ENCODE measurements around the gene EPAS1. TPM values are rescaled to one million over a fixed set of nuclear protein-coding genes. Genes with fewer than 3 reads are reported as not detected.

EPAS1 gene
- total and polyA plus RNA-seq, 2 experiments from 2014 or later, result 1.4 to 4.8 TPM

GRCh38 chr2:46308629-46309028 lies 11.4 kb downstream of the EPAS1 start:
- Histone ChIP-seq H3K27ac (no peak overlapping the region), H3K4me1 (ENCODE audit: low read depth) (peaks cover 13% of the 10 kb centered on the region), H3K9me3 (ENCODE audit: low read depth) (no peaks in the 10 kb centered on the region), H3K36me3 (no peaks in the 10 kb centered on the region), H3K4me3 (no peak overlapping the region), H3K27me3 (no peaks in the 10 kb centered on the region)
- no peak for TF ChIP-seq CTCF (IDR thresholded peaks at IDR 0.05; ENCODE audit: low read depth, low read length)
- DNase-seq (ENCODE audit: low read depth in 1 of 2, low spot score in 1 of 2), result no peak

DNA sequence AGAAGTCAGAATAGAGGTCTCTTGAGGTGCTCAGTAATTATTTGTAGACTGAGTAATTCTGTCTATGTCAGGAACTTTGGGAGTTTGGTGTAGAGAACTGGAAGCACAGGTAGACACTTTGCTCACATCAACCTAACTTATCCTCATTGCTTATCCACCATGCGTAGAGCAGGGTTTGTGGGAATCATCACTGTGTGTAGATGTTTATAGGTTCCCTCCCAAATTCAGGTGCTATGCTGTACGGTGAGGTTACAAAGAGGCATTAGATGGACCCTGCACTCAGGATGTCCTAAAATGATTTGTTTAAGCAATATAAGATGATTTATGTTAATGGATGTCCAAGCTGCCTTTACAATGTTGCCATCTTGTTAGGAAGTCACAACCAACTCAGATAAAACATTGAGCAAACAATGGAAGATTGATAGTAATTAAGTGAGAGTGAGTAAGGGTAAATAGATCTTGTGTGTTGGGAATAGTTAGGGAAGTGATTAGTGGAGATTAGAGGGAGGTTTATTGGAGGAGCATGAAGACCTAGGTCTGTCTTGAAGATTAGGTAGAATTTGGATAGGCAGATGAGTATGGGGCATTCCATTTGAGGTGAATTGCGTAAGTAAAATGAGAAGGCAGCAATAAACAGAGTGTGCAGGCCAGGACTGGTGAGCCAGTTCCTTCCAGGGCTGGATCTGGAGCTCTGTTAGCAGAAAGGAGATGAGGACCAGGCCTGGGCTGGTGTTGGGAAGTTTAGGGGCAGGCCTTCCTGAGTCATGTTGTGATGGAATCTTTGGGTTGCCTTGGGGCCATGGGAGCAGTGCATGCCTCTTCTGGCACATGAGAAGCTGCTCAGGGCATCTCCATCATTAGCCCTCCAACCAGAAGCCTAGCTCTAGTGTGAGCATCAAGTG lies 12.1 kb downstream of the EPAS1 start:
- TF ChIP-seq CTCF (IDR thresholded peaks at IDR 0.05; ENCODE audit: low read depth, low read length), result no peak
- H3K27me3 ChIP-seq, result no peaks in the 10 kb centered on the region
- H3K27ac ChIP-seq, result no peak overlapping the region

DNA sequence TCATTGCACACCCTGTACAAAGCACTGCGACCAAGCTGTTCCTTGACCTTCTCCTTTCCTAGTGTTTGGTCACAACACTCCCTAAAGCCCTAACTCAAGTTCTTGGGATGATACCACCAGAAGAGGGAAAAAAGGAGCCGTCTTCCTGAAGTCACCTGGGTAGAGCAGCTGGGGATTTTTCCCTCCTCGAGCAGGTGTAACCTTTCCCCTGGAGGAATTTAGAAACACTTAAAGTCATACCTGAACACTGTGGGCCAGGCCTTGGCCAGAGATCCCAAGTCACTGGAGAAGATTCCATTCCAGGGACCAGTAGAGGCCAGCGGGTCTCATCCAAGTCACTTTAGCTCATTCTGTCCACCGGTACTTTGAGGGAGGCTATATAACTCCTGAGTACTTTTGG lies 13.2 kb downstream of the EPAS1 start:
- Histone ChIP-seq H3K27me3 (no peaks in the 10 kb centered on the region), H3K36me3 (no peaks in the 10 kb centered on the region), H3K4me3 (no peak overlapping the region), H3K4me1 (ENCODE audit: low read depth) (peaks cover 13% of the 10 kb centered on the region), H3K9me3 (ENCODE audit: low read depth) (no peaks in the 10 kb centered on the region), H3K27ac (no peak overlapping the region)
- DNase-seq (ENCODE audit: low read depth in 1 of 2, low spot score in 1 of 2), result no peak
- TF ChIP-seq CTCF (IDR thresholded peaks at IDR 0.05; ENCODE audit: low read depth, low read length), result no peak

More for the DNA sequence above, 12.1 kb downstream of the EPAS1 start:
- no peaks in the 10 kb centered on the region for H3K36me3 ChIP-seq
- no peak overlapping the region for H3K4me3 ChIP-seq
- peak in 1 of 2 donors; percentile 42 for DNase-seq (ENCODE audit: low read depth in 1 of 2, low spot score in 1 of 2)
- no peaks in the 10 kb centered on the region for H3K9me3 ChIP-seq (ENCODE audit: low read depth)
- H3K4me1 ChIP-seq (ENCODE audit: low read depth), result peaks cover 13% of the 10 kb centered on the region

GRCh38 chr2:46311651-46312223 lies 14.5 kb downstream of the EPAS1 start:
- no peaks in the 10 kb centered on the region for H3K36me3 ChIP-seq
- H3K27ac ChIP-seq, result no peak overlapping the region
- TF ChIP-seq CTCF (IDR thresholded peaks at IDR 0.05; ENCODE audit: low read depth, low read length), result no peak
- H3K4me3 ChIP-seq, result no peak overlapping the region
- H3K4me1 ChIP-seq (ENCODE audit: low read depth), result peaks cover 9% of the 10 kb centered on the region
- H3K9me3 ChIP-seq (ENCODE audit: low read depth), result no peaks in the 10 kb centered on the region
- no peaks in the 10 kb centered on the region for H3K27me3 ChIP-seq
- DNase-seq (ENCODE audit: low read depth in 1 of 2, low spot score in 1 of 2), result no peak

DNA sequence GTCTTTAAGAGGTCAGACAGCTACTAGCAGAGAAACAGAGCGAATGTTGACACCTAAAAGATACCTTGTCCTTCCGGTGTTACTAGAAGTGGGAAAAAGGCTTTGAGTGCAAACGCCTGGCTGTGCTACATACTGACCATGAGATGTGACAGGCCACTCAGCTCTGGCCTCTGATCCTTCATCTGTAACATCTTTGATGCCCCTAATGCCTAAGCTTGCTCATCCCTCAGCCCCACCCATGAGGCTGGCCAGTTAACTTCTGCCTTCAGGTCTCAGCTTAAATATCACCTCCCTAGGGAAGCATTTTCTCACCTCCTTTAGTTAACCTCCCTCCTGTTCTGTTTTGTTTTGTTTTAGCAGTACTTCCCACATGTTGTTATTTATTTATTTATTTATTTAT lies 15.9 kb downstream of the EPAS1 start:
- Histone ChIP-seq H3K36me3 (no peaks in the 10 kb centered on the region), H3K4me3 (no peak overlapping the region), H3K9me3 (ENCODE audit: low read depth) (no peaks in the 10 kb centered on the region), H3K27ac (no peak overlapping the region), H3K27me3 (no peaks in the 10 kb centered on the region), H3K4me1 (ENCODE audit: low read depth) (no peaks in the 10 kb centered on the region)
- DNase-seq (ENCODE audit: low read depth in 1 of 2, low spot score in 1 of 2), result no peak
- no peak for TF ChIP-seq CTCF (IDR thresholded peaks at IDR 0.05; ENCODE audit: low read depth, low read length)

Data from cardiac muscle cell (in vitro differentiated cells and primary cell).